NCI-H187 (cell line): Measurements from ENCODE around the gene KCNJ10.
"Not testable (repeated sequence)": the region's sequence is repeated elsewhere in the genome, so short reads cannot be mapped to it uniquely, and the experiment has no call there.

Source experiments
- DNase-seq, 2 experiments: peaks; one replicate each; lab custom pipeline; 2025; lab: John Stamatoyannopoulos, UW

The KCNJ10 gene

DNA sequence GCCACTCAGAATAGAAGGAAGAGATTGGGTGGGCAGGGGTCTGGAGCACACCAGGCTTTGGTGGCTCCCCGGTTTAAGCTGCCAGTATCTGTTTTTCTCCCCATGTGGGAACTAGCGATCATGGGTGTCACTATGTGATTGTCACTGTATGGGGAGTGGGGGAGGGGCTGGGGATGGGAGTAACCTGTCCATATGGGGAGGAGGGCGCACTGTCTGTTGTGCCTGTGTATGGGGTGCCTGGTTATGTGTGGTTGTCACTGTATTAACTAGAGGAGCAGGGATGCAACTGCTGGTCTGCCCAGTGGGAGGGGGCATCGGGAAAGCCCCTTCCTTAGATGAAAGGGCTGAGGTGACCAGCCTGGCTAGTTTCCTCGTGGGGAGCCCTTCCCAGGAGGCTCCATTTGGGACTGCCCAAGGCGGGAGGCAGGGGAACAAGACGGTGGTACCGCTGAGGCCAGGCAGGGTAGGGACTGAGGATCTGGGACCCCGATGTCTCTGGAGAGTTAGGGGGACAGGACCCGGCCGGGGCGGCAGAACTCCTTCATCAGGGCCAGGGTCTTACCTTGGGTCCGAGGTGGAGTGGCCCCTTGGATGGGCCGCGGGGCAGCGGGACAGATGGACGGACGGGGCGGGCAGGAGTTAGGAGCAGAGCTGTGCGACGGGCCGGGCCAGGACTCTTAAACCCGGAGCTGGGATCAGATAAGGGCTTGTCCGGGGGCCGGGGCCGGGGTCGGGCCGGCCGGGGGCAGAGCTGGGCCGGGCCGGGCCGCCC lies at the start of gene KCNJ10:
Gene KCNJ10, minus strand, starts transcription at position 701 of the 772 bp plus-strand sequence. CDS start 27,628 bp downstream, outside the sequence.
- no peak for DNase-seq

GRCh38 chr1:160118928-160119327 lies 49.0 kb upstream of the KCNJ10 start:
- DNase-seq, result no peak

DNA sequence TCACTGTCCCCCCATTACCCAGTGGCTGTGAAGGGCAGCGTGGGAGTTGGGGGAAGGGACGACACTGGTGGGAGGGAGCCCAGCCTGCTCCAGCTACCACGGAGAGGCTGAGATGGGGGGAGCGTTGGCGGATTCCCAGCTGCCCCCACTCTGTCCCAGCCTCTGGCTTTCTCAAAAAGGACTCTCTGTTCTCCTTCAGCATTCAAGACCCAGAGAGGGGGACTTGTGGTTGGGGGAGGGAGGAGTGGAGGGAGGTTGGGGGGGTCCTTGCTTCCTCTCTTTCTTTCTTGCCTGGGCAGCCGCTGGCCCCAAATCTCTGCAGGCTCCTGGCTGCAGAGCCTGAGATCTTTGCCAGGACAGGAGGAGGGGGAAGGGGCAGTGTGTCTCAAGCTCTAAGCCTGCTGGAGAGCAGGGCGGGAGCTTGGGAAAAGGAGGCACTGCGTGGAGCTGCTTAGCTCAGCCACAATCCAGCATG lies 47.8 kb upstream of the KCNJ10 start:
- no peak for DNase-seq

GRCh38 chr1:160117300-160117699 lies 47.3 kb upstream of the KCNJ10 start:
- no peak for DNase-seq

DNA sequence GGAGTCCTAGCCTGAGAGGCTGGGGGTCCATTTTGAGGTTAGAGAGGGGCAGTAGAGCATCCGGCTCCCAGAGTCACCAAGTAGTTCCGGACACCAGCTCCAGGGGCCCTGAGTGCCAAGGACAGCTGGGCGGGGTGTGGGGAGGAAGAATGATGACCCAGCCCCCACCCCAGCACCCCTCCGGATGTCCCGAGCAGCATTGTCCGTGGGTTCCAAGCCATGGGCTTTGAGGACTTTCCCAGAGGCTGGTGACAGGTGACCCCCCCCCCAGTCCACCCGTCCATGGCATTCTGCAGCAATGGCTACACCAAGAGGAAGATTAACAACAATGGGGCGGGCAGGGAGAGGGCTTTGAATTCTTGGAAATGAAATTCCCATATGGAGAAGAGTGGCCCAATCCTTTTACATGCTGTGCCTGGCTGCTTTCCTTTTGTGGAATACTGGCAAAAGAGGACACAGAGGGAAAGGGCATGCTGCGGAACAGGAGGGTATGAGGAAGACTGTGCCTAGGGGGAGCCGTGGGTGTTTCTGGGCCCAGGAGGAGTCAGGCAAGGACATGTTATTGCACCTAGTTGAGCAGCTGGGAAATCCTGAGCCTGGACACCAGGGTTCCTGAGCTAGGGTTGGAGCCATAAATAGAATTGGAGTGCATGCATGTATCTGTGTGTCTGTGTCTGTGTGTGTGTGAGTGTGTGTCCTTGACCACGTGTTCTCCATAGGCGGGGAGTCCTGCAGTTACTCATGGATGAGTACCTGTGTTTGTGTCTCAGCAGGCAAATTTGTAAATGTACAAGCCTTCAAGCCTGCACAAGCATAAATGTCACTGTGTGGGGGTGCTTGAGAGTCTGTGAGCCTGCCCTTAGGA lies 46.6 kb upstream of the KCNJ10 start:
- DNase-seq, result no peak

- no peak for DNase-seq
These were observed 45.8 kb upstream of the KCNJ10 start, which contains the start of gene ATP1A2 for GRCh38 chr1:160115545-160116282. TSS of gene ATP1A2 (plus strand) at chr1:160115759. CDS start at chr1:160115862, 103 bp downstream.

DNA sequence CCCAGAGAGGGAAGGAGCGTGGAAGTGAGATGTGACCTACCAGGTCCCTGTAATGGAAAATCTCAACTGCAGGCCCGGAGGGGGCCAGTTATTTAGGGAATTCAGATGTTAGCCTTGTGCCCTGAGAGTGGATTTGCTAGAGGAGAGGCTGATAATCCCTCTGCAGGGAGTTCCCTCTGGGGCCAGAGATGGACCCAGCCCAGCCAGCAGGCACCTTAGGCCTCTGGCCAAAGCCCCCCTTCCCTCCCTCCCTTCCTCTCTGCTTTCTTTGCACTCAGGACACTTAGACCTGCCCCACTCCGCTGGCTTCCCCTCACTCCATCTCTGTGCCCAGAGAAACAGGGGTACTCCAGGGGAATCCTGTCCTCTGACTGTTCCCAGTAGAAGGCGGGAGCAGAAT lies 44.1 kb upstream of the KCNJ10 start:
- DNase-seq, result no peak

GRCh38 chr1:160113407-160113806 lies 43.4 kb upstream of the KCNJ10 start:
- no peak for DNase-seq

GRCh38 chr1:160112357-160112756 lies 42.4 kb upstream of the KCNJ10 start:
- DNase-seq, result no peak

GRCh38 chr1:160111462-160111861 lies 41.5 kb upstream of the KCNJ10 start:
- not testable (repeated sequence) for DNase-seq

DNA sequence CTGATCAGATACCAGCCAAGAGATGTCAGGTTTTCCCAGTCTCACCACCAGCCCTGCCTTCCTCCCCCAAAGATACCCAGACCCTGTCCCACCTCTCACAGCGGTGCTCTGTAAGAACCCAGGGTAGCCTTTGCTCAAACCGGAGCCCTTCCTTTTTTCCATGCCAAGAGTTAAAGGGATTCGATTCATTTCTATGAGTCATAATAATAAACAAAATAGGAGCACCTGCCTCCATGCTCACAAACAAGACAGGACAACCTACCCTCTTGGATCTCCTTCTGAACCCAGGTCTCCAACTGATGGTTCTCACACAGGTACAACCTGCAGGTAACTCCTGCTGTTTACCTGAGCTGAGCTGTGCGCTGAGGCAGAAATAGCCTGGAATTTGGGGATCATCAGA lies 39.7 kb upstream of the KCNJ10 start:
- DNase-seq, result no peak

DNA sequence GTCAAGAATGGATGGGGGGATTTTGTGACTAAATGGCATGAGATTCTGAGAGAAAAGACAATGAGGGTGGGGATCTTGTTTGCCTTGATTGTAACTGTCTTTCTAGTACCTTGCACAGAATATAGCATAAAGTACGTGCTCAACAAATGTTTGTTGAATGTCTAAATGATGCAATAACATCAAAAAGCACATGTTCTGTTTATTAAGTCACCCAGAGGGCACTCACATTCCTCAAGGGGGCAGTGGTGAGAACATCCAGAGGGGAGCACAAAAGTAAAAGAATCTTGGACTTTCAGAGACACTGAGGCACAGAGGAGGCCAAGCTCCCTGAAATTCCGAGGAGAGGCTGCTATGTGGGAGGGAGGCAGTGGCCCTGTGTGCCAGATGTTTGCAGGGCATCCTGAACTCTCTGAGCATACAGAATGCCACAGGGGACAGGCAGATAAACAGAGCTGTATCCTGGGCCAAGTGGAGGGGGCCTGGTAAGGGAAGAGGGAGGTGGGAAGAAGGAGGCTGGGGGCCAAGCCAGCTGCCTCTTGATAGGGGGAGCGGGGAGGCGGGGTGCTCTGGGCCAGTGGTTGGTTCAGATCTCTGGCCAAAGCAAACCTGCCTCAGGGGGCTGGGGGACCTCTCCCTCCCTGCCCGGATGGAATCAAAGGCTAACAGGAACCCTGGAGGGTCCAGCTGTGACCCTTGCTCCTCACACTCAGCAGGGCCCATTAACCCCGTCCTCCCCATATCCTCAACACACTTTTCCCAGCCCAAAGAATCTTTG lies 39.1 kb upstream of the KCNJ10 start:
- no peak for DNase-seq

DNA sequence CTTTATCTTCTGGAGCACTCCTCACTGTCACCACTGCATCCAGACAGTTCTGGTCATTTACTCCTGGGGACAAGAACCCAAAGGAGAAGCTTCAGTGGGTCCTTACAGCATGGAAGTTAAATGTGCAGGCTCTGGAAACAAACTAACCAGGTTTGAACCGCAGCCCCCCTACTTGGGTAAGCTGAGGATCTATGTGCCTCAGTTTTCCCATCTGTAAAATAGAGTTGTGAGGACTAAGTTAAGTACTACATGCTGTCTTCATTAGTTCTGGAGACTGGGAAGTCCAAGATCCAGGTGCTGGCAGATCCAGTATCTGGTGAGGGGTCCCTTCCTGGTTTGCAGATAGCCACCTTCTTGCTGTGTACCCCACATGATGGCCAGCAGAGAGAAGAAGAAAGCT lies 37.6 kb upstream of the KCNJ10 start:
- DNase-seq, result no peak

DNA sequence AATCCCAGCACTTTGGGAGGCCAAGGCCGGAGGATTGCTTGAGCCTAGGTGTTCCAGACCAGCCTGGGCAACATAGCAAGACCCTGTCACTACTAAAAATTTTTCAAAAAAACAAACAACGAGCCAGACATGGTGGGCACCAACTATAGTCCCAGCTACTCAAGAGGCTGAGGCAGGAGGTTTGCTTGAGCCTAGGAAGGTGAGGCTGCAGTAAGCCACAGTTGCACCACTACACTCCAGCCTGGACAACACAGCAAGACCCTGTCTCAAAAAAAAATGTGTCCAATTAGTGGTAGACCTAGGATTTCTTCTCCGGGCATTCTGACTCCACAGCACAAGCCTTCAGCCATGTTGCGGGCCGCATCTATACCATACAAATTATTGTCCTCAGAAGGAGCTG lies 35.2 kb upstream of the KCNJ10 start:
- DNase-seq, result no peak

DNA sequence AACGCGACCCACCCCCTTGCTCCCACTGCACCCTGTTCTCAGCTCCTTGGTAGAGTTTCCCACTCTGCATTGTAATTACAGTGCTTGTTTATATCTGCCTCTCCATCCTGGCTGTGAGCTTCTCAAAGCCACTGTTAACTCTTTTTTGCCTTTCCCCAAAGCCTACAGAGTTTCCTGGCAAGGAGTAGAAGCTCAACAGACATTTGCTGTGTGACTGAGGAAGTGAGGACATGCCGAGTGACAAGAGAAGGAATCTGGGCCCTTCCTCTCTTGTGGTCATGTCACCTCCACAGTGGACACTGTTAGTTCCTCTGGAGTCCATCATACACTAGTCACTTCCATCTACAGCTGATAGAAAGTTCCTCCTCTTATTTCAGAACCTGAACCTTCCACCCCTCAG lies 34.5 kb upstream of the KCNJ10 start:
- no peak for DNase-seq

GRCh38 chr1:160103658-160104408 lies 33.9 kb upstream of the KCNJ10 start:
- DNase-seq, result no peak

DNA sequence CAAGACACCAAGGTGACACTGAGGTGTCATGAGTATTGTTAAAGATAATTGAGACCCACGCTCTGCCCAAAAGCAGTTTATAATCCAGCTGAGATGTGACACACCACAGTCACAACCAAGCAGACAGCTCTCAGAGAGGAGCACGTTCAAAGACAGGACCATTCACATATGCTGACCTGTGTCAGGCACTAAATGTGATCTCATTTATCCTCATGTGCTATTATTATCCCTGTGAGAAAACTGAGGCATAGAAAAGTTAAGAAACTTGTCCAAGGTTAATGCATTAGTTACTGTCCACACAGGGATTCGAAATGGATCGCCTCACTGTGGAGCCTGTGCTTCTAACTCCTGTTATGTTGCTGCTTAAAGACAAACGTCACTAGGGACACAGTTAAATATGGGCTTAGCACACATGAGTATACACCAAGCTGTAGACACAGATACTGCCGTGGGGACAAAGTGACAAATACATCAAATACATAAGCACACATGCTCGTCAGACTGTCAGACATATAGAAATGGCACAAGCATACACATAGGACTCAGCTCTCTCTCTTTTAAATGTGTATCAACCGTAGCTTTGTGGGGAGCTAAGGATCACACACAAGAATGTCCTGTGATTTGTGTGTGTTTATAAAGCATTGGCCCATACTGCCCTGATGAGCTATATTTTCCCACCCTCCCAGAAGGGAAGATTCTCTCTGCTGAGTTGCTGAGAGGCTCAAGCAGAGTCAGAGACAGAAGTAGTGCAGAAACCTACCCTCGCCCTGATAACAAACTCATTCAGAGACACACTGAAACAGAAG lies 32.0 kb upstream of the KCNJ10 start:
- no peak for DNase-seq

- peak; percentile 73 to 78 for DNase-seq
These were observed 31.2 kb upstream of the KCNJ10 start for GRCh38 chr1:160101037-160101716.

- DNase-seq, result no peak
These were observed 29.9 kb upstream of the KCNJ10 start for GRCh38 chr1:160099716-160100375.
